GM19239 (cell line): ENCODE data around the gene HOXD10.

Experiments
- DNase-seq: peaks from one replicate; pipeline ENCODE4 v3.0.0; 2011; ENCODE audit warnings: low spot score; ENCODE audit not compliant: insufficient read length
- FAIRE-seq: peaks from 2 replicates; lab custom pipeline; 2011; peaks lifted over from hg19 to GRCh38; lab: Jason Lieb, UNC

Gene HOXD10

GRCh38 chr2:176130147-176130956 is 13.8 kb downstream of the HOXD10 start:
- FAIRE-seq (no peak), DNase-seq (no peak)

DNA sequence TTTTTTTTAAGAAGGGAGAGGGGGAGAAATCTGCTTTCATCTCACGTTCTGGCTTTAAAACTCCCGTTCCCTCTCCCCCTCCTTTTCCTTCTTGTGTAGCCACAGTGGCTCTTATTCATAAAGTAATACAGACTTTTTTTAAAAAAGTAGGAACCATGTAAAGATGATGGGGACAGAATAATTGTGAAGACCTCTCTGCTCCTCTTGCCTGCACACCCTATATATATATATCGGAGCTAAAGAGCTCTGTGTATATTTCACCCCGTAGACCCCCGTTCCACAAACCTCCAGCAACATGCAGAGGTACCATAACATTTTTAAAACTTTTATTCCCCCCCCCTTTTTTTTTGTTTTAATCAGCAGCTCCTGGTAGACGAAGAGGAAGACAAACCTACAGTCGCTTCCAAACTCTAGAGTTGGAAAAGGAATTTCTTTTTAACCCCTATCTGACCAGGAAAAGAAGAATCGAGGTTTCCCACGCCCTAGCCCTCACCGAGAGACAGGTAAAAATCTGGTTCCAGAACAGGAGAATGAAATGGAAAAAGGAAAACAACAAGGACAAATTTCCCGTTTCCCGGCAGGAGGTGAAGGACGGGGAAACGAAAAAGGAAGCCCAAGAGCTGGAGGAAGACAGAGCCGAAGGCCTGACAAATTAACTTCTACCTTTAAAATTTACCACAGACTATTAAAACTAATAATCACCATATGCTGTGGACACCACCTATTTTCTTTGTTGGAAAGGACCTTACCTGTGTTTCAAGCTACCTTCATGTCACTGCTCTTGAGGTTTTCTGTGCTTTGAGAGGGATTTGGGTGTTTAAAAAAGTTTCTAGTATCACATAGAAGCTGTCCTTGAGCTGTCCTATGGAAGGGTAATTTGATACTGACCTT is 14.6 kb downstream of the HOXD10 start:
- no peak for FAIRE-seq
- DNase-seq = no peak

DNA sequence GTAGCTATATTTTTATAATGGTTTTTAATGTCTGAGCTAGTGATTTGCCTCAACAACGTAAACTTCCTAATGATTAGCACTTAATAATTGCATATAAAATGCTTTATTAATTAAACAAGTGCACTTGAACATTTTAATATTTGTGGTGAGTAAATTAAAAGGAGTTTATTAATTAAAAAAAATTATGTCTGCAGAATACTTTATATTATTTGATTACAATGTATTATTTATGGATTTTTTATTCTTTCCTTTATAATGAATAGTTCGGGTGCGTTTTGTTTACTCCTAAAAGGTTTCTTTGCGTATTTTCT is 15.2 kb downstream of the HOXD10 start:
- DNase-seq (no peak), FAIRE-seq (no peak)

DNA sequence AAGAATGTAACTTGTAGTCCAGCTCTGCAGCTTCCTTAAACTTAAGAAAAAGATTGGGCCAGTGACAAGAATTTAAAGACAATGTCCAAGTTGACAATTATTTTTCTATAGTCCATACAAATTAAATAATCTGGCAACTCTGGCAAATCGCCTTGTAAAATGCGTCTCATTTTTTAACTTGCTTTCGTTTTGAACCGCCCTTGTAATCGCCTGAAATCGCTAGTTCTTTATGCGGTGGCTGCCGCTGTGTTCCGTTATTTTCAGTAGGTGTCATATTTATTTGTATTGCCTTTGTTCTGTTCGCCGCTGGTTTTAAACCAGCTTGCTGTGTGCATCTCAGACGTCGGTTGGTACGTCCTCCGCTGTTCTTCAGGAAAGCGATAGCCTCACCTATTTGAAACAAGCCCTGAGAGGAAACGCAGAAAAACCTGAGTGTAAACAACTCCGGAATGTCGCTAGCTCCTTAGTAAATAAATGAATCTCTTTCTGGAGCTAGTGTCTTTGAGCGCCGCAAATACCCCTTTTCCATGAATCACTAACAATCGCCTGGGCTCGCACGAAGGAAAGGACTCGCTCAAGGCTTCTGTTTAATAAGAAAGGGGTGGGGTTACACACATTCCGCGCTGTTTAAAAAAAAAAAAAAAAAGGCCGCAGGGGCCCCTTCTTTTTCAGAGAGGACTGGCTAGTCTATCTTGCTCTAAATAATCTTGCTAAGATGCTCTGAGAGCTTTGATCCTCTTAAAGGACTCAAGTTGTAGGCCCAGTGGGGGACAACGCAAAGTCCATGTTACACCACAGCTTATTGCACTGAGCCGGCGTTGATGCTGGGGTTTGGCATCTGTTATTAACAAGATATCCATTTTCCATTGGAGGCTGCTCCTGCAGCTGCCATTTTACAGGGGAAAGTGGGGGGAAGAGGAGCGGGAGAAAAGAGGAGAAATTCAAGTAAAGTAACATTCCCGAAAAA is 15.9 kb downstream of the HOXD10 start:
- peak; percentile 18 for FAIRE-seq
- DNase-seq = no peak

GRCh38 chr2:176133389-176133788 is 16.8 kb downstream of the HOXD10 start:
- no peak for DNase-seq
- FAIRE-seq = no peak

DNA sequence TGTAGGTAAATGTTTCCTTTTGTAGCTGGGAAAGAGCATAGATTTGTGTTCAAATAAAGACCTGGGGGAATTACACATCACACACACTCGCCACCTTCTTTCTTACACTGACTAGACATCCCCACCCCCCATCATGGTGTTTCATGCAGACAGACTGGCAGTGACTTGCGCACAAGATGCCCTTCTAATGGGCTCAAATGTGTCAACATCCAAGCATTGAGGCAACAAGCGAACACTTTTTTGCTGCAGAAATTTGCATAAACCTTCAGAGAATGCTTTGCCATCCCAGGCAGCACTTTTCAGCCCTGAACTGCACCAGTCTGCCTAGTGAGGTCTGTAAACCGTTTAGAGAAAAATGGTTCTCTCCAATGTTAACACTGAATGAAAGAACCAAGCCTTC is 17.5 kb downstream of the HOXD10 start:
- no peak for DNase-seq
- FAIRE-seq = no peak

DNA sequence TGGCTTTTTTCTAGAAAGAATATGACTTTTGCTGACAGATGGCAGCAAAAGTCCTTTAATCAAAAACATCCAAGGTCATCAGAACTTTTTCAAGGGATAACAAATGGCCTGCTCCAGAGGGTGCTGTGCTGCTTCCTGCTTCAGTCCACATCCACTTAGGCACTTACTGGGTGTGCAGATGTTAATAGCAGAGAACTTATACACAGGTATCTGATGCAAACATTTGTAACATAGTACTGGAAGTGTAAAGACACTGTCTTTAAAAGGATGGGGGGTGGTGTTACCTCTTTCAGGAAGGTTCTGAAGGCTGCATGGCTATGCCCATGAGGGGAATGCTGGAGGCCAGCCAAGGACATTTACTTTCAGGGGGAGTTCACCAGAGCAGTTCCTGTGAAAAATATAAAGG is 18.5 kb downstream of the HOXD10 start:
- FAIRE-seq (no peak), DNase-seq (no peak)

- FAIRE-seq (no peak), DNase-seq (no peak)
Measured at GRCh38 chr2:176136374-176137251, 20.0 kb downstream of the HOXD10 start.

- DNase-seq (no peak), FAIRE-seq (no peak)
Measured at GRCh38 chr2:176137252-176137580, 20.6 kb downstream of the HOXD10 start.

DNA sequence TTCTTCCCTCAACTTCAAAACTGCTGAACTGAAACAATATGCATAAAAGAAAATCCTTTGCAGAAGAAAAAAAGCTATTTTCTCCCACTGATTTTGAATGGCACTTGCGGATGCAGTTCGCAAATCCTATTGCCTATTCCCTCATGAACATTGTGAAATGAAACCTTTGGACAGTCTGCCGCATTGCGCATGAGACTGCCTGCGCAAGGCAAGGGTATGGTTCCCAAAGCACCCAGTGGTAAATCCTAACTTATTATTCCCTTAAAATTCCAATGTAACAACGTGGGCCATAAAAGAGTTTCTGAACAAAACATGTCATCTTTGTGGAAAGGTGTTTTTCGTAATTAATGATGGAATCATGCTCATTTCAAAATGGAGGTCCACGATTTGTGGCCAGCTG is 21.3 kb downstream of the HOXD10 start:
- FAIRE-seq = no peak
- DNase-seq = no peak

DNA sequence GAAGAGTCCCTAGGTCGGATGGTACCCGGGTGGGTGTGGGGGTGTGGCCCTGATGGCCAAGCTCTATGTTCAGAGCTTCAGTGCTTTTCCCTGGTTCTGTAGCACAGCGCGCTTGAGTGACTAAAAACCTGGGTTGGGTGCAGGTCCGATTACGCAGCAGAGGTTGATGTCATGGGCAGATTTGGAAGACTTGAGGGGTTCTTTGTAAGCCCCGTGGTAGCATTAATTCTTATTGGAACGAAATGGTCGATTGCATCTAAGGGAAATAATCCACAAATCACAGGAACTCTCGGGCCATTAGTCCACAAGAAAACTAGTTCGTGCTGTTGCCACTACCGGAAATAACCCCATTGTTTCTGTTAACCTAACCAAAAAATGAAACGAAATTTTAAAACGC is 21.9 kb downstream of the HOXD10 start:
- DNase-seq (no peak), FAIRE-seq (no peak)

DNA sequence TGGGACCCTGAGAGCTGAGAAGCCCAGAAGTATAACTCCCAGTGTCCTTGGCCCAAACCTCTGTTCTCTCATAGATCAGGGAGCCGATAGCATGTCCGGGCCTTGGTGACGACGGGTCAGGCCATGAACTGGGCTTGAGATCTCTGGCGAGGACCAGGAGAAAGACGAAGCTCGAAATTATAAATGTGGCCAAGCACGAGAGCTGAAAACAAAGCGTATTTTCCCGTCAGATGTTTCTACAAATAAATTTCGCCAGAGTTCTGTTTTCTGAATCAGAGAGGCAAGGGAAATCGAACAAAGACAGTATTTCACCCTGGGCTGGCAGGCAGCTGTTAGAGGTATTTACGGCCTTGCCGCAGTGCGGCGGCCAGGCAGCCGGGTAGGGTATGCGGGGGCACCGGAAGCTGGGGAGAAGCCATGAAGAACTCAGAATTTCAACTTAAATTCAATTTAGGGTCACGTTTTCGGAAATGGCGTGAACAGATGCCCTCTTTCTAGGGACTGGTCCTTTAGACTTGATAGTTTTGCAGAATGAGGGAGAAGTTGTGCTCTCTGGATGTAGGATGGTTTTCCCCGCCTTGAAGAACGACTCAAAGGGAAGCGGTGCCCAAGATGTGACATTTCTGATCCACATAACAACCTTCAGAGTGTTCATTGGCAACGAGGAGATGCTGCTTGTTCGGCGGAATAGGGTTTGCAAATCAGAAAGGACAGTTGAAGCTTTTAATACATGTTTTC is 22.5 kb downstream of the HOXD10 start:
- no peak for FAIRE-seq
- no peak for DNase-seq

GRCh38 chr2:176139661-176140512 is 23.3 kb downstream of the HOXD10 start:
- DNase-seq (no peak), FAIRE-seq (no peak)

DNA sequence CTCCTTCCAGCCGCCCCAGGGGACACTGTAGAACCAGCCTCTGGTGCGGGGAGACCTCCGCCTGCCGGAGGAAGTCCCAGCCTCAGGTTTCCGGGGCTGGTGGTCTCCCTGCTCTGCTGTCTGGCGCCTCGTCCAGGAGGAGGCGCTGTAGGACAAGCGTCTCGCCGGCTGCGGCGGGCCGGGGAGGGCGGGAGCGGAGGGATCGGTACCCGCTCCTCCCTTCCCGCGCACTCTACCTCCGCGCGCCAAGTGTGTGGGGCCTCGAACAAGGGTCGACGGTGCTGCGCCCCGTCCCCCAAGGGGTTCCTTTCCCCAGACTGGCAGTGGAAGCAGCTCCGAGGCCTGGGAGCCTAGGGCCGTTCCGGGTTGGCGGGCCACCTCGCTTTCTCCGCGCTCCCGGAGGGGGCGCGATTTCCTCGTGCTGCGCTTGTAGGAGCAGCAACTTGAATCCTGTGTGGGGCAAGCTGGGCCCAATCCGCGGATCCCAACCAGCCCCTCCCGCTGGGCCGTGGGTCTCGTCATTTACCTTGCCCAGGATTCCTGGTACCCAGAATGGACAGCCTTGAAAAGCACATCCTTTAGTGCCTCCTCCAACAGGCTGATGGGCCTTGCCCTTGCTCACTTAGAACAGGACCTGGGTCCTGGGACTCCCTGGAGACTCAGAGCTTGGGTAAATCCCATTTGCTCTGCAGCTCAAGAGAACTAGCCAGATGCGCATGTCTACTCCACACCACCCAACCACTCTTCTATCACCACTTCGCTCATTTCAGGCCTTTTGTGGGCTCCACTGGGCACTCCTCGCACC is 24.1 kb downstream of the HOXD10 start:
- FAIRE-seq (no peak), DNase-seq (peak; percentile 94)

DNA sequence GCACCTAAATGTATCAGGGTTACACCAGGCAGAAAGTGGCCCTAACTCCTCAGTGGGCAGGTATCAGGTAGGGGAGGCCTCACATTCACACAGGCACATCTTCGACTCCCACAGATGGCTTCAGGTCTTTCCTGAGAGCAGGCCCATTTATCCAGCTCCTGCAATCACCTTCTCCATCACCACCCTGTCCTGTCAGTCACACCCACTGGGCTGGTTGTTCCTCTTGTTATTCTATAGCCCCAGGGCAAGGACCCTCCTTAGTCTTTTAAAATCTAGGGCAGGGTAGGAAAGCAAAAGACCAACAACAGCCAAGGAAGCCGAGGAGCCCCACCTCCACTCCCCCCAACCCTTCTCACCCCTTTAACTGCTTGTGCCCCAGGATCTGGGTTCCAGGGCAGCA is 25.7 kb downstream of the HOXD10 start:
- no peak for FAIRE-seq
- DNase-seq = no peak

- no peak for DNase-seq
- no peak for FAIRE-seq
Measured at GRCh38 chr2:176145085-176145969, 28.7 kb downstream of the HOXD10 start.
